Hypothalamus (tissue), 51 donors: ENCODE data around the gene UBQLN1.
A peak's percentile ranks its signal among the peaks of the same experiment; 100 is the strongest.

Experiments used
- DNase-seq, 51 donors: peaks; one replicate each; lab custom pipeline; 2025; lab: John Stamatoyannopoulos, UW

The UBQLN1 gene

DNA sequence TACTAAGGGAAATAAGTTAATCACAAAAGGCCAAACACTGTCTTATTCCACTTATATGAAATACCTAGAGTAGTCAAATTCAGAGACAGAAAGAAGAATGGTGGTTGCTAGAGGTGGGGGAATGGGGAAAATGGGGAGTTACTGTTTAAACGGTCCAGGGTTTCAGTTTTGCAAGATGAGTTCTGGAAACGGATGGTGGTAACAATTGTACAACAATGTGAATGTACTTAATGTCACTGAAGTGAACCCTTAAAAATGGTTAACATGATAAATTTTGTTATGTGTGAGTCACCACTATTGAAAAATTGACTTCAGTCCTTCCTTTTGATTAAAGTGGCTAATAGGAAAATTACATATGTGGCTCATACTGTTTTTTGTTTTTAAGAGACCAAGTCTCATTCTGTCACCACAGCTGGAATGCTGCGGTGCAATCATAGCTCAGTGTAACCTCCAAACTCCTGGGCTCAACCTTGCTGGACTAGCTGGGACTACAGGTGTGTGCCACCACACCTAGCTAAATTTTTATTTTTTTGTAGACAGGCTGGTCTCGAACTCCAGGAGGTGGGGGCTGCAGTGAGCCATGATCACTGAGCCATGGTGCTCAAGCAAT is 8.7 kb downstream of the UBQLN1 start:
- no peak for DNase-seq

DNA sequence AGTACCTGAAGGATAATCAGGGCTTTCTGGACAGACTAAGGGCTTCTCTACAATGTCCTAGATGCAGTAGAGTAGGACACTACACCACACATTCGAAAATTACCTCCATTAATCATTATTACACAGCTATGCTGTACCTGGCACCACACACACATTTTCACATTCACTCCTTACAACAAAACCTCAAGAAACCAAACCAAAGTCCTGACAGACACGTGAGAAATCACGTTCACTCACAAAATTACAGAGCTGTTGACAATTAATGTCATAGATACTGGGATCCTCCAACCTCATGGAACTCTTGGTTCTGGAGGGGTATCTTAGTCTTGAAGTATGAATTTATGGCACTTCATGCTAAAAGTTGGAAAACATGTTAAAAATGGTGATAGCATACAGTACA is 16.3 kb downstream of the UBQLN1 start:
- DNase-seq, result no peak

GRCh38 chr9:83688921-83689320 is 18.8 kb downstream of the UBQLN1 start:
- DNase-seq, result no peak

GRCh38 chr9:83681490-83681889 is 26.3 kb downstream of the UBQLN1 start:
- DNase-seq, result no peak

DNA sequence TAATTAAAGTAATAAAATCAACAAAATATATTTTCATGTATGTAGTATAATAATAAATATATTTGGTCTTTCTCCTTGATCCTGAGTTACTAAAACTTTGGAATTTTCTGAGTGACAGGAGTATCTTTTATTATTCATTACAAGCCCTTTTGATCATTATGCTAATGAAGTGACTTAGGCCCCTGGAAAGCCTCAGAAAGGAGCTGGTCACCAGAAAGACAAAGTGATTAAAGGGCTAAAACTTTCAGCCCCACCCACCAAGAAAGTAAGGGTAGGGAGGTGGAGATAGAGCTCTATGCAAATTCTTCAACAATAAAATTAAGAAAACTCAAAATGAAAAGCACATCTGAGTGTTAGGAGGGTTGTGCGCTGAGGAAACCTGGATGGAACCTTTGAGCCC is 27.5 kb downstream of the UBQLN1 start:
- DNase-seq, result no peak

GRCh38 chr9:83677596-83677995 is 30.2 kb downstream of the UBQLN1 start:
- DNase-seq, result no peak

DNA sequence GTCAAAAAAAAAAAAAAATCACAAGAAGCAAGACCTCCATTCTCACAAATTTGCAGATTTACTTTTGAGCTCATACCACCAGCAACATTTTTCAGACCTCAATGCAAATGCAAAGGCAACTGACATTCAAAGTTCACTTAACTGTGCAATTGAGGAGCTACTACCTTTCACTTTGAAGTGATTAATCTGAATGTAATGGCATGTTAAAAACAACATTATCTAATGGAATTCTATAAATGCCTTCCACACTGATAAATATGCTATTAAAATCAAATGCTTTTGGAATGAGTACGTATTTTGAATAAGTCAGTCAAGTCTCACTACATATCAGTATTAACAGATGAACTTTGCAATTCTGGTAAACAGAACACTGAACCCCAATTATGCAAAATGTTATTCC is 32.3 kb downstream of the UBQLN1 start:
- no peak for DNase-seq

DNA sequence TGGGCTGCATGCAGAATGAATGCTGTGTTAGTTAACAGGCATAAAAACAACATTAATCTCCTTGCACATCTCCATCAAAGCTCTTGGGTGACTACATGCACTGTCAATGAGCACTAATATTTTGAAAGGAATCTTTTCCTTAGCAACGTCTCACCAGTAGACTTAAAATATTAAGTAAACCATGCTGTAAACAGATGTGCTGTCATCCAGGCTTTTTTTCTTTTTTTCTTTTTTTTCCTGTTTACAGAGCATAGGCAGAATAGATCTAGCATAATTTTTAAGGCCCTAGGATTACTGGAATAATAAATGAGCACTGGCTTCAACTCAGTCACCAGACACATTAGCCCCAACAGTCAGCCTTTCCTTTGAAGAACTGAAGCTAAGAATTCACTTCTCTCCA is 36.3 kb downstream of the UBQLN1 start:
- DNase-seq, result no peak

- no peak for DNase-seq
Observed at GRCh38 chr9:83670381-83670780, 37.4 kb downstream of the UBQLN1 start.

DNA sequence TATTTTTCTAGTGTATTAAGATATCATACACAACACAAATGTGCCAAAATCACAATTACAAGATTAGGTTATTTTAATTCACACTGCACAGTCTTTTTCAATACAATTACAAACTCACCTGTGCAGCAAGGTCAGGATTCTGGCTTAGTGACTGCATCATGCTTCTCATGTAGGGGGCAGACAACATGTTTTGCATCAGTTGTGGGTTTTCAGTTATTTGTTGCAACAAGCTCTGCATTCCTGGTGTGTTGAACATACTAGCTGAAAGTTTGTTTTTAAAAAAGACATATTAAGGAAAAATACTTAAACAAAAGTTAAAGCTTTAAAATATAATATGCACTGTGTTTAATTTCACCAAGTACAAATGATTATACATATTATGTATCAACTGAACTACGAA is 38.7 kb downstream of the UBQLN1 start:
- no peak for DNase-seq

DNA sequence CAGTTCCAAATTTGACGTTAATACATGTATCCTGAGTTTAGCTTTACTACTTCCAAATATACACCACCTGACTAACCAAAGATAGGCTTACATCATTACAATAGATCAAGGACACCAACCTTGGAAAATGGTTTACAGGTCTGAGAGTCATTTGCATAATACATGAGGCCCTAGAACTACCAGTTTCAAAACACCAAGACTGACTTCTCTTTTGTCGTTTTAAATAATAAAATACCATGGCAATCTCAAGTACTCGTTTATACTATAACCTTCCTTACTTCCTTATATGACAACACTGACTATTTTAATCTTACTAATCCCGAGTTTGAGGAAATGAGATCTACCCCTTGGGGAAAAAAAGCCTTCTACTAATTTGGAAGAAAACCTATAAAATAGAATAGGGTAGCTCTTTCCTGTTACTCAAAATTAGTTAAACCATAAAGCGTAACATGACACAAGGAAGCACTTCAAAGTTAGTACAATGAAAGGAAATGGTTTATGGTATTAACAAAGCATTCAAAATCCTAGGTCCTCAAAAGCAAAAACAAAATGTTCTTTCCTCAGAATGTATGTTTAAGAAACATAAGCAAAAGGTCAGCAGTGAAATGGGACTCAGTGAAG is 42.1 kb downstream of the UBQLN1 start:
- no peak for DNase-seq

GRCh38 chr9:83662933-83663332 is 44.8 kb downstream of the UBQLN1 start:
- DNase-seq, result no peak

- no peak for DNase-seq
Observed at GRCh38 chr9:83656952-83657351, 50.8 kb downstream of the UBQLN1 start.

DNA sequence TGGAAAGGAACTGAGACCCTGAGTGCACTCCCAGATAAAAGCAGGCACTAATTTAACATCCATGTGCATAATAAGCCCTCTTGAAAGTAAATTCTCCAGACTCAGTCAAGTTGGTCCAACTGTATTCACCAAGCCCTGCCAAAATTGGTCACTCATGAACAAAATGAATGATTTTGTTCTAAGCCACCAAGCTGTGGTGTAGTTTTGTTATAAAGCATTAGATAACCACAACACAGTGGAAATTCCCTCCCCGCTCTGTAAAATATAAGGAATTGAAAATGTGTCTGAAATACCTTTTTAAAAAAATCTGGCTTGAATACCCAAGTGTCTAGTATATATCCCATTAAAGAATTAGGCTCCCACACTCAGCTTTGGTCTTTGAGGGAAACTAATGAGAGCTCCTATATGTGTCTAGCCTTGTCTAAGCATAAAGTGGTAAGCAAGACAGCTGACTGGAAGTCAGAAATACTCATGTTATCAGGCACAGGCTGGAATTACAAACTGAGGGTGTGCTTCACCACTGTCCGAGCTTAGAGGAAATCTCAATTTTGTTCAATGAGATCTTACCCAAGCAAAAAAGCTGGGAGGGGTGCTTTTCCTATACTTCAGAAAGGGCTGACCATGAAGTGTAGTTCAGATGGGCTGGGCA is 51.6 kb downstream of the UBQLN1 start:
- no peak for DNase-seq

DNA sequence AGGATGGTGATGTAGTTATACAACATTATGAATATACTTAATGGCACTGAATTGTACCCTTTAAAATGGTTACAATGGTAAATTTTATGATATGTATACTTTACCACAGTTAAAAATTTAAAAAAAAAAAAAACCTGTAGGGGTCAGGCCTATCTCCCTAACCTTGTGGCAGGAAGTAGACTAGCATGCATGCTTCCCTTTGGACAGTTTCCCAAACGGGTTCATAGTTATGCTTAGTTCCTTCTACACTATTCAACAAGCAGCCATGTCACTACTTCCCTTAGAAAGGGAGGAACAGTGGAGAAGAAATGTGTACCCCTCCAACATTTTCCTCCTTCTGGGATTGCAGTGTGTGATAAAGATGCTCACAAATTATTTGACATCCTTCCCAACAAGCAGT is 52.3 kb downstream of the UBQLN1 start:
- no peak for DNase-seq

GRCh38 chr9:83652433-83652832 is 55.3 kb downstream of the UBQLN1 start:
- DNase-seq, result no peak

DNA sequence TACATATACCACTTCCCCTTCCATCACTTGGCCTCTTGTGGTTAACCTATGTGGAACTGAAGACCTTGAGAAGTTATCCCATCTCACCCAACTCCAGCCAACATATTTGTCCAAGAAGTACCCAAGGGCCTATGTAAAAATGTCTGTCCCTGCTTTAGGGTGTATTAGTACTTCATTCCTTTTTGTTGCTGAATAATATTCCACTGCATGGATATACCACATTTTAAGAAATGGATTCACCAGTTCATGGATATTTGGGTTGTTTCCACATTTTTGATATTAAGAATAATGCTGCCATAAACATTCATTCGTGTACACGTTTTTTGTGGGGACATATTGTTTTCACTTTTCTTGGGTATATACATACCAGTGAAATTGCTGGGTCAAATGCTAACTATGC is 56.2 kb downstream of the UBQLN1 start:
- DNase-seq, result no peak

DNA sequence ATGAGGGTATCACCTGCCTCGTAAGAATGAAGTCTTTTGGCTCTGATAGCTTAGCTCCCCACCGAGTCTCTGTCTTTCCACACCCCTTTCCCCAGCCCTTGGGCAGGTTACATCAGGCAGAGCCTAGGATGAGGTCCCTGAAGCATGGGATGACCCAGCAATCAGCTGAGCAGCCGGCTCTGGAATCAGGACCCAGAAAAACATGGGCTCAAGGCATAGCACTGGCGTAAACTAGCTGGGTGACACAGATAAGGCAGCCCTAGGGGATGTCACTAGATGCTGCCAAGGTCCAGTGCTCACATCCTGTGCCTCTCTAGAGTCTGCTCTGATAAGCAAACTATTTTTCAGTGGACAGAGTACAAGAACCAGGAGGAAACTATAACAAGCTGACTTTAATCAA is 58.2 kb downstream of the UBQLN1 start:
- DNase-seq, result no peak

GRCh38 chr9:83649080-83649479 is 58.7 kb downstream of the UBQLN1 start:
- peak in 33 of 51 donors; percentile 2 to 66 (median 21) for DNase-seq

DNA sequence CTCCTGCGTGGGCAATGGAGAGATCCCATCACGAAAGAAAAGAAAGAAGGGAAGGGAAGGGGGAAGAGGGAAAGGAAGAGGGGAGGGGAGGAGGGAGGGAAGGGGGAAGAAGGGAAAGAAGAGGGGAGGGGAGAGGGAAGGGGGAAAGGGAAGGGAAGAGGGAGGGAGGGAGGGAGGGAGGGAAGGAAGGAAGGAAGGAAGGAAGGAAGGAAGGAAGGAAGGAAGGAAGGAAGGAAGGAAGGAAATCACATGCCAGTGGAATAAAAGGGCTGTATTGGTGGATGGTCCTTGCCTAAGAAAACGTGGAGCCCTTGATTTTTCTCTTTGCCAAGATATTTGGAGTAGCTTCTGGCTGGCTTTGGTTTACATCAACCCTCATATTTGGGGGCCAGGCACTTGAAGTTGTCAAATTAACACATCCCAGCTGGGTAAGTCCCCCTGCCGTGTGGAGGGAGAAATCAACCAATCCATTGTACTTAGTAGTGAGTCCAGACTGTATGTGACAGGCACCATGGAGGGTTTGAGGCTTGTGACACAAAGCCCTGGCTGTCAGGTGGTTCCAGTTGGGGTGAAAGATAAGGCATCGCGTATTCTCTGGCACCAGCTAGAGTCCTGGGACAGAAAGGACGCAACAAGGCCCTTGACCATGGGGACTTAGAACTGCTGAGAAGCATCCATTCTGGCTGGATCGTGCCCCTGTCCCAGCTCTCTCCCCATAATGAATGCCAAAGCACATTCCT is 61.1 kb downstream of the UBQLN1 start:
- DNase-seq, result no peak

- DNase-seq, result no peak
Observed at GRCh38 chr9:83642793-83643192, 65.0 kb downstream of the UBQLN1 start.

GRCh38 chr9:83639266-83639665 is 68.5 kb downstream of the UBQLN1 start:
- no peak for DNase-seq
